K562 (cell line): ENCODE measurements around the gene FAM228A. TPM values are rescaled to one million over a fixed set of nuclear protein-coding genes. Genes with fewer than 3 reads are reported as not detected.

Experiments
- ATAC-seq: fragments of 200-7000 bp; cut with Tn5 transposase; 3 replicates; pipeline ENCODE4 v1.9.1; 2020; ENCODE audit warnings: moderate library complexity
- BruUV-seq: library from RNA; stranded (reverse); fragments of 400-500 nt; replicated peaks from 2 replicates; lab custom pipeline; 2021; lab: Mats Ljungman, UMichigan
- CTCF ChIA-PET: fragments of 300-600 bp; formaldehyde crosslinking; extraction: SDS; loops from one replicate; lab custom pipeline; 2021; ENCODE audit warnings: low intra/inter-chr PET ratio; lab: Yijun Ruan, JAX
- POLR2A ChIA-PET: fragments of 300-600, 350-650 bp; sonication (Branson Sonifier 250); formaldehyde crosslinking; extraction: SDS; loops from one replicate; lab custom pipeline; 2021; ENCODE audit warnings: antibody characterized with exemption, inconsistent platforms; lab: Yijun Ruan, JAX
- DNase-seq, 4 experiments: peaks; one replicate each; pipeline versions ENCODE4 v3.0.0 to v3.0.0-alpha.2; 2011 to 2018; ENCODE audit warnings: low spot score in 3 of 4, mixed read lengths in 3 of 4; ENCODE audit errors: extremely low read depth in 1 of 4
- FAIRE-seq: peaks from 2 replicates; lab custom pipeline; 2011; peaks lifted over from hg19 to GRCh38; lab: Jason Lieb, UNC
- H2AFZ ChIP-seq: 2 replicates; pipeline ENCODE4 v1.6.0; 2011; ENCODE audit warnings: low read depth, low read length, control low read depth, inconsistent platforms
- H3K27ac ChIP-seq: fragments of 200-600 bp; 3 replicates; pipeline ENCODE4 v1.8.0; 2011; ENCODE audit warnings: low read depth, mild to moderate bottlenecking, control low read depth, inconsistent platforms, low read length, moderate library complexity, mixed read lengths; ENCODE audit errors: extremely low read depth
- H3K27me3 ChIP-seq, 2 experiments: fragments of 300-600 bp in 1 of 2; 2 replicates in 1 of 2; 3 replicates in 1 of 2; pipeline versions ENCODE4 v1.6.0 to v1.8.0; 2011; ENCODE audit warnings: inconsistent platforms in 2 of 2, low read length in 2 of 2, mild to moderate bottlenecking in 1 of 2, mixed read lengths in 1 of 2, moderate library complexity in 1 of 2; ENCODE audit not compliant: control insufficient read depth in 2 of 2, insufficient read depth in 2 of 2
- H3K36me3 ChIP-seq: fragments of 300-600 bp; 3 replicates; pipeline ENCODE4 v1.8.0; 2011; ENCODE audit warnings: mild to moderate bottlenecking, low read length, inconsistent platforms; ENCODE audit not compliant: control insufficient read depth, insufficient read depth
- H3K4me1 ChIP-seq, 2 experiments: fragments of 200-600 bp in 1 of 2; replicated peaks in 1 of 2; 2 replicates in 1 of 2; 3 replicates in 1 of 2; pipeline versions ENCODE4 v1.5.1 to v1.8.0; 2011; ENCODE audit warnings: inconsistent platforms in 2 of 2, low read length in 2 of 2, mild to moderate bottlenecking in 1 of 2, mixed read lengths in 1 of 2, moderate library complexity in 1 of 2; ENCODE audit not compliant: control insufficient read depth in 2 of 2, insufficient read depth in 2 of 2
- H3K4me2 ChIP-seq: 2 replicates; pipeline ENCODE4 v1.6.1; 2011; ENCODE audit warnings: low read length, control low read depth, inconsistent platforms, mixed read lengths; ENCODE audit not compliant: insufficient read depth
- H3K4me3 ChIP-seq: fragments of 200-600 bp; sonication (generic), shearing (Covaris generic); 2 replicates; pipeline ENCODE4 v1.5.1; 2016; ENCODE audit warnings: control low read depth, inconsistent platforms
- H3K79me2 ChIP-seq: fragments of 200-600 bp; 3 replicates; pipeline ENCODE4 v1.8.0; 2011; ENCODE audit warnings: low read length, inconsistent platforms; ENCODE audit not compliant: control insufficient read depth, insufficient read depth
- H3K9ac ChIP-seq, 2 experiments: 2 replicates each; pipeline versions ENCODE4 v1.6.0 to v1.6.1; 2011; ENCODE audit warnings: low read depth in 2 of 2, low read length in 2 of 2, control low read depth in 1 of 2, inconsistent platforms in 1 of 2, mild to moderate bottlenecking in 1 of 2, mixed read lengths in 1 of 2; ENCODE audit not compliant: insufficient read depth in 1 of 2
- H3K9me1 ChIP-seq: one replicate; pipeline ENCODE4 v1.6.0; 2011; ENCODE audit warnings: inconsistent platforms, mild to moderate bottlenecking, low read length, moderate library complexity; ENCODE audit not compliant: control insufficient read depth, insufficient read depth
- H3K9me3 ChIP-seq: replicated peaks from 2 replicates; pipeline ENCODE4 v1.5.1; 2011; ENCODE audit warnings: low read depth, low read length, inconsistent platforms; ENCODE audit not compliant: control insufficient read depth, insufficient read depth
- H4K20me1 ChIP-seq: replicated peaks from 2 replicates; pipeline ENCODE4 v1.6.1; 2011; ENCODE audit warnings: low read length, inconsistent platforms, mixed read lengths; ENCODE audit not compliant: control insufficient read depth, insufficient read depth
- ELK1 ChIP-seq: sonication (generic); formaldehyde crosslinking; IDR thresholded peaks from 2 replicates; pipeline ENCODE4 v1.8.1; 2022; ENCODE audit warnings: missing genetic modification reagents
- FIP1L1 ChIP-seq: fragments of 200-400 bp; formaldehyde crosslinking; IDR thresholded peaks from 2 replicates; pipeline ENCODE4 v1.6.1; 2018; ENCODE audit warnings: mild to moderate bottlenecking, low read depth, low read length; ENCODE audit not compliant: poor library complexity, severe bottlenecking
- FOXA3 ChIP-seq, 2 experiments: fragments of 450-650 bp in 1 of 2; sonication (generic) in 1 of 2; formaldehyde crosslinking; IDR thresholded peaks in 1 of 2; conservative IDR thresholded peaks in 1 of 2; 2 replicates each; pipeline versions ENCODE4 v1.4.0 to v1.8.0; 2020 to 2022; ENCODE audit warnings: mild to moderate bottlenecking in 2 of 2, missing genetic modification reagents in 1 of 2
- HDAC2 ChIP-seq: fragments of 450-650 bp; IDR thresholded peaks from 2 replicates; pipeline ENCODE4 v1.6.1; 2016; ENCODE audit warnings: mild to moderate bottlenecking
- MECOM ChIP-seq: fragments of 250-450 bp; sonication (Bioruptor Pico); IDR thresholded peaks from 2 replicates; pipeline ENCODE4 v1.8.0; 2022; ENCODE audit warnings: inconsistent platforms
- NCOA2 ChIP-seq, 2 experiments: fragments of 450-650 bp; IDR thresholded peaks; 2 replicates each; pipeline ENCODE4 v1.6.1; 2018; ENCODE audit warnings: mild to moderate bottlenecking in 2 of 2, moderate library complexity in 1 of 2; ENCODE audit not compliant: partially characterized antibody in 2 of 2
- ZNF134 ChIP-seq: fragments of 250-450 bp; sonication (Bioruptor Pico); conservative IDR thresholded peaks from 2 replicates; pipeline ENCODE4 v1.4.0; 2020
- ZNF431 ChIP-seq: sonication (generic); formaldehyde crosslinking; IDR thresholded peaks from 2 replicates; pipeline ENCODE4 v1.8.0; 2022; ENCODE audit warnings: mild to moderate bottlenecking, missing genetic modification reagents
- WGBS: fragments of 100-300 bp; shearing (Covaris generic); methylation state at CpG from one replicate; pipeline ENCODE4 v1.1.6; 2016; ENCODE audit warnings: low coverage, mixed read lengths; ENCODE audit not compliant: insufficient coverage; ENCODE audit errors: missing lambda C conversion rate; 5-methylcytosine and 5-hydroxymethylcytosine counted together
- in situ Hi-C: fragments of 300-500 bp; cut with MboI; formaldehyde crosslinking; loops from 4 replicates; pipeline ENCODE4 v1.15.0; 2018; ENCODE audit warnings: inconsistent platforms, mixed read lengths
- intact Hi-C: fragments of 100-400 bp; cut with micrococcal nuclease; formaldehyde crosslinking; loops from 2 replicates; pipeline ENCODE4 v1.14.2; 2022
- polyA plus RNA-seq, 8 experiments: library from polyadenylated mRNA; depleted of rRNA in 4 of 8; stranded (reverse) in 5 of 8; unstranded in 3 of 8; fragments of >200 nt; fragmentation: Nextera tagmentation in 2 of 8; fragmentation: Illumina TruSeq in 1 of 8; extraction: Ambion mirVana in 2 of 8; extraction: Trizol in 1 of 8; gene quantifications; 2 replicates each; pipeline versions ENCODE4 v1.2.1 to v1.2.3, GENCODE V29; 2011 to 2014; ENCODE audit warnings: inconsistent platforms in 1 of 8, missing spikeins in 1 of 8
- total RNA-seq, 7 experiments: library from RNA; depleted of rRNA in 6 of 7; stranded (reverse); fragments of >200 nt in 6 of 7; fragmentation: Illumina TruSeq in 2 of 7; extraction: Trizol in 2 of 7; gene quantifications; 2 replicates each; pipeline versions ENCODE4 v1.2.1 to v1.2.3, GENCODE V29; 2011 to 2021; ENCODE audit warnings: low replicate concordance in 1 of 7

FAM228A gene
- total and polyA plus RNA-seq, 9 of the 15 experiments (the other 6 are each of a cell fraction or from before 2014, with no cell fraction given), result not detected

GRCh38 chr2:24210106-24210455, 35.2 kb downstream of the FAM228A start:
- WGBS, result 90% methylated on average over 2 of the region's 2 CpGs
- H3K4me3 ChIP-seq, result no peak overlapping the region
- H2AFZ ChIP-seq, result no peak overlapping the region
- ChIA-PET CTCF (no interaction called here), POLR2A (interaction anchor here (0.7 kb wide), 1 partner anchor 383 kb away, joined by 3 read pairs; no protein-coding TSS in a partner anchor)
- no peaks in the 10 kb centered on the region for H3K9me1 ChIP-seq
- TF ChIP-seq ZNF134 (CRISPR knock-in tag) (no peak), FIP1L1 (no peak), HDAC2 (no peak), ZNF431 (CRISPR knock-in tag) (no peak), NCOA2 (IDR thresholded peaks at IDR 0.05; ENCODE audit: partially characterized antibody in 2 of 2) (no peak), MECOM (CRISPR knock-in tag) (no peak), ELK1 (CRISPR knock-in tag) (no peak), FOXA3 (CRISPR knock-in tag; conservative IDR thresholded peaks at IDR 0.05 in 1 of 2, IDR thresholded peaks at IDR 0.05 in 1 of 2) (no peak)
- no peak overlapping the region for H3K27ac ChIP-seq
- H3K36me3 ChIP-seq, result no peaks in the 10 kb centered on the region
- no peaks in the 10 kb centered on the region for H4K20me1 ChIP-seq
- ATAC-seq (no peak), FAIRE-seq (no peak), DNase-seq (no peak)
- peaks cover 0 to 3% of the 10 kb centered on the region in 2 experiments; a peak in 1 of 5 replicates for H3K4me1 ChIP-seq
- no peaks in the 10 kb centered on the region for H3K9me3 ChIP-seq
- H3K27me3 ChIP-seq, result no peaks in the 10 kb centered on the region
- no peak overlapping the region for H3K9ac ChIP-seq
- H3K4me2 ChIP-seq, result no peak overlapping the region
- H3K79me2 ChIP-seq, result no peaks in the 10 kb centered on the region
- in situ Hi-C loops, result no loop called here
- intact Hi-C loops, result no loop called here
- BruUV-seq, result no TSS peak
